ENCODE data around the gene ACSF2.

ACSF2 gene

DNA sequence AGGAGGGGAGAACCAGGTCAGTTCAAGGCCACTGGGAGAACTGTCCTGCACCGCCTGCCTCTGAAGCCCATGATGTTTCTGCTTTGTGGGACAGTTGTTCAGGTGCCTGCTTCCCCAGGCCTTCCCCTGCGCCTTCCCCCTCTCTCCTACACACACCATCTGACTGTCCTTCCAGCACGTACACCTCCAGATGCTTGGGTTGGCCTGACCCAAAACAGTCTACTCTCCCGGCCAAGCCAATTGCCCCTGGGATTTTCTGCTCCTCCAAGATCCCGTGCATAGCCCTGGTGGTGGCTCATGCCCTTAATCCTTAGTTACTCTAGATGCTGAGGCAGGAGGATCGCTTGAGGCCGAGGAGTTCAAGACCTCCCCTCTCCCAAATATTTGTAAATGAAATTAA lies 52.0 kb downstream of the ACSF2 start:
- no peak for DNase-seq (ENCODE audit: low read depth in 2 of 2)

DNA sequence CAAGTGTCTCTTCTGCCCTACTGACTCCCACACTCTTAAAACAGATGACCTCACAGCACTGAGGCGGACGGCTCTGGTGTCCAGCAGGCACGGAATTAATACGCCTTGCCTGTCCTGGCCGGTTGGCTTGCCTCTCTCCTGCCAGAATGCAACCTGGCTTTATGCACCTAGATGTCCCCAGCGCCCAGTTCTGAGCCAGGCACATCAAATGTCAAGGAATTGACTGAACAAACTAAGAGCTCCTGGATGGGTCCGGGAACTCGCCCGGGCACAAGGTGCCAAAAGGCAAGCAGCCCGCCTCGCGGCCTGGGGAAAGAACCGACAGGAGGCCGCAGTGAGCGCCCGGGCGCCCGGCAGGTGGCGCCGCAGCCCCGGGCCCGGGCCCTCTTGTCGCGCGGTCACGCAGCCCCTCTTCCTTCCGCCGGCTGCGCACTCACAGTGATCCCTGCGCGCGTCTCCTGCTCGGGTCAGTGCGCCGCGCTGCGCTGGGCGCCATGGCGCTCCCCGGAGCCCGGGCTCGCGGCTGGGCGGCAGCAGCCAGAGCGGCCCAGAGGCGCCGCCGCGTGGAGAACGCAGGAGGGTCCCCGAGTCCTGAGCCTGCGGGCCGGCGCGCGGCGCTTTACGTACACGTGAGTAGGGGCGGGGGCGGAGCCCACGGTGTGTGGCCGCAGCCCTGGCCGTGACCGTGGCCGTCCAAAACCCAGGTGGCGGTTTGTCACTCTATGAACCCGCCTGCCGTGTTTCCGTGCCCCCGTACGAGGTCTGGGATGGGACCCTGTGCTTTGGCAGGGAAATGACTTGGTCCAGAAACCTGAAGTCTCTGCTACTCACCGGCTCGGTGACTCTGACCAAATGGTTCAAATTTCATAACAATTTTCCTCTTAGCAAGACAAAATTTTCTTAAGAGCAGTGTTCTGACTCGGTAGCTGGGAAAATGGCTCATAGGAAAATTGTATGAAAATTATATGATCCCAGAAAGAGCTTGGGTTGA lies 52.7 kb downstream of the ACSF2 start, which contains the start of gene RSAD1:
Gene RSAD1, plus strand, starts transcription at position 470 of the 991 bp plus-strand sequence. Its CDS starts 25 bp downstream, at position 495.
- peak; percentile 64 to 68 for DNase-seq (ENCODE audit: low read depth in 2 of 2)

DNA sequence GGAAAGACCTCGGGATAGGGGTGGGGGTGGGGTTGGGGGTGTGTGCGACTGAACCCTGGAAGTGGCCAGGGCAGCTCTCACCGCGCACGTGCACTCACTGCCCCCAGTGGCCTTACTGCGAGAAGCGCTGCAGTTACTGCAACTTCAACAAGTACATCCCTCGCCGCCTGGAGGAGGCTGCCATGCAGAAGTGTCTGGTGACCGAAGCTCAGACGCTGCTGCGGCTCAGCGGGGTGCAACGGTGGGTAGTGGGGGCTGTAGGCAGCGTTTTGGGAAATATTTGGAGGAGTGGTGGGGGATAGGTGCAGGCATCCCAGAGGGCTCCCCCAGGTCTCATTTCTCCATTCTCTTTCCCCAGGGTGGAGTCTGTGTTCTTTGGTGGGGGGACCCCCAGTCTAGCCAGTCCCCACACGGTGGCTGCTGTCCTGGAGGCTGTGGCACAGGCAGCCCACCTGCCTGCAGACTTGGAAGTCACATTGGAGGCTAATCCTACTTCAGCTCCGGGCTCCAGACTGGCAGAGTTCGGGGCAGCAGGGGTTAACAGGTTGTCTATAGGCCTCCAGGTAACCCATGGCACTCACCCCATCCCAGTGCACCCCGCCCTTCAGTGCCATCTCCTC lies 53.6 kb downstream of the ACSF2 start:
- DNase-seq (ENCODE audit: low read depth in 2 of 2) = peak; percentile 26 to 51

DNA sequence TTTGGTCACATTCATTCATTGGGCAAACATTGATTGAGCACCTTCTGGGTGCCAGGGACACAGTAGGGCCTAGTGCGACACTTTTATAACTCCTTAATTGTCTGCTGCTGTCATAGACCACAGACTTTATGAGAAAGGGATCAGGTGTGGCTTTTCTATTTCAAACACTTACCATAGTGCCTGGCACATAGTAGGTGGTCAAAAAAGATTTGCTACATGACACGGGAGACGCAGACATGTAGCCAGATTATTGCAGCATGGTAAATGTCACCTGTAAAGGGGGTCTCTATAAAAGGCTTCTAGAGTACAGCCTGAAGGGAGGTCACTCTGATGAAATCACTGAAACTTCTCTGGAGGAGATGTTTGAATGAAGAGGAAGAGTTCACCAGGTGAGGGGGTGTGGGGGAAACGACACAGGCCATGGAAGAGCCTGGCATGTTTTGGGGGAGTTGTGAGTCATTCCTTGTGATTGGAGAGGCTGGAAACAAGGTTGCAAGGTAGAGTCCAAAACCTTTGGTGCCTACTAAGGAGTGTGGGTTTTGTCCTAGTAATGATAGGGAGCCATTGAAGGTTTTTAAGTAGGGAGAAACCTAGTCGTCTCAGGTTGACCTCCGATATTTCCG lies 54.2 kb downstream of the ACSF2 start:
- DNase-seq (ENCODE audit: low read depth in 2 of 2) = no peak

DNA sequence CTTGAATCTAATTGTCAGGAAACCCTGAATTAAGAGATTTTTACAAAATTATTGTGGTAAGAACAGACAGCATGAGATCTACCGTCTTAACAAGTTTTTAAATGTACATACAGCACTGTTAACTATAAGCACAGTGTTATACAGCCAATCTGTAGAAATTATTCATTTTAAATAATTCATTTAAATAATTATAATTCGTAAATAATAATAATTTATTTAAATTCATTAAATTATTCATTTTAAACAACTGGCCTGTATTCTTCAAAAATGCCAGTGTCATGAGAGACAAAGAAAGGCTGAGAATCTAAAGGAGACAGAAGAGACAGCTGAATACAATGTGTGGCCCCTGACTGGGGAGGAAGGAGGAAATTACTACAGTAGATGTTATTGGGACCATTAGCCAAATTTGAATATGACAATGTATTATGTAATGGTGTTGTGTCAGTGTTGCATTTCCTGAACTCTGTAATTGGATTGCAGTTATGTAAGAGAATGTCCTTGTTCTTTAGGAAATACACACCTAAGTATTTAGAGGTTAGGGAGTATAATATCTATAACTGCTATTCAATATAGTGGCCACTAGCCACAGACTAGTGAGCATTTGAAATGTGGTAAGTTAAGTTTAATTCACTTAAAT lies 55.0 kb downstream of the ACSF2 start:
- DNase-seq (ENCODE audit: low read depth in 2 of 2) = no peak

DNA sequence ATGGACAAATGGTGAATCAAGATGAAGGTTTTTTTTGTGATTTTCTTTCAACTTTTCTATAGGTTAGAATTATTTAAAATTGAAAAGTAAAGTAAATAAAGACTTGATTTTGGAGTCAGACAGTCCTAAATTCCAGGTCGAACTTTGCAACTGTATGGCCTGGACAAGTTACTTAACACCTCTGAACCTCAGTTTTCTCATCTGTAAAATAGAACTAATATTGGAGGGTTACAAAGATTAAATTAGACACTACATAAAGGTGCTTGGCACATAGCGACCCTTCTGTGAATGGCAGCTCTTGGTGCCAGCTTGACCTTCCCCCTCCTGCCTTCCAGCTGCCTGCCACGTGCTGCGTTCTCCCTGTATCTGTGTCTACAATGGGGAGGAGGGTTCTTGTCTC lies 55.6 kb downstream of the ACSF2 start:
- no peak for DNase-seq (ENCODE audit: low read depth in 2 of 2)

DNA sequence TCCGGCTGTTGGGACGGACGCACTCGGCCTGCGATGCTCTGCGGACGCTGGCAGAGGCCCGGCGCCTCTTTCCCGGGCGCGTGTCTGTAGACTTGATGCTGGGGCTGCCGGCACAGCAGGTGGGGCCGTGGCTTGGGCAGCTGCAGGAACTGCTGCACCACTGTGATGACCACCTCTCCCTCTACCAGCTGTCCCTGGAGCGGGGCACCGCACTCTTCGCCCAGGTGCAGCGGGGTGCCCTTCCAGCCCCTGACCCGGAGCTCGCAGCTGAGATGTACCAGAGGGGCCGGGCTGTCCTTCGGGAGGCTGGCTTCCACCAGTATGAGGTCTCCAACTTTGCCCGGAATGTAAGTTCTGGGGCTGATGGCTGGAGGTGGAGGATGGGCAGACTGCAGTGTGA lies 56.1 kb downstream of the ACSF2 start:
- no peak for DNase-seq (ENCODE audit: low read depth in 2 of 2)

DNA sequence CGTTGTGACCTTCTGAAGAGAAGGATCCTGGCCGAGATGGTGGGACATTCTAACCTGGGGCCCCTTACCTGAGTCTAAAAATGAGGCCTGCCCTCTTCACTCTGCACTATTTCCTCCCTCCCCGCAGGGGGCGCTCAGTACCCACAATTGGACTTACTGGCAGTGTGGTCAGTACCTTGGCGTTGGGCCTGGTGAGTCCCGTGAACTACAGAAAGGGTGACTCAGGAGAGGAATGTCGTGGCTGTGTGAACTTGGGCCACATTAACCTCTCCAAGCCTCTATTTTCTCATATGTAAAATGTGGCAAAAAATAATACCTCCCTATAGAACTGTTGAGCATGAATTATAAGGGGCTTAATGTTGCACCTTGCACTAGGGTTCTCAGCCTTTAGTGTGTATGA lies 56.5 kb downstream of the ACSF2 start:
- peak; percentile 27 to 28 for DNase-seq (ENCODE audit: low read depth in 2 of 2)

DNA sequence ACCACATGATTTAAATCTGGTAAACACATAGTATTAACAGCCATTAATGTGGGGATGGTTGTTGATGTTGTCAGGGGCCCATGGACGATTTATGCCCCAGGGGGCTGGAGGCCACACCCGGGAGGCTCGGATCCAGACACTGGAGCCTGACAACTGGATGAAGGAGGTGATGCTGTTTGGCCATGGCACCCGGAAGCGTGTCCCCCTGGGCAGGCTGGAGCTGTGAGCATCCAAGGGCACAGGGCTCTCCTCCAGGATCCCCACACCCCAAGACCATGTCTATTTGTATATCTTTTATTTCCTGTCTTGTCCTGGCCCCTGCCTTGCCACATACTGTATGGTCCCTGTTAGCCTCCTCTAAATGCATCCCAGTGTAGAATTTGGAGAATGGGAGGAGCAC lies 57.2 kb downstream of the ACSF2 start:
- DNase-seq (ENCODE audit: low read depth in 2 of 2) = no peak

DNA sequence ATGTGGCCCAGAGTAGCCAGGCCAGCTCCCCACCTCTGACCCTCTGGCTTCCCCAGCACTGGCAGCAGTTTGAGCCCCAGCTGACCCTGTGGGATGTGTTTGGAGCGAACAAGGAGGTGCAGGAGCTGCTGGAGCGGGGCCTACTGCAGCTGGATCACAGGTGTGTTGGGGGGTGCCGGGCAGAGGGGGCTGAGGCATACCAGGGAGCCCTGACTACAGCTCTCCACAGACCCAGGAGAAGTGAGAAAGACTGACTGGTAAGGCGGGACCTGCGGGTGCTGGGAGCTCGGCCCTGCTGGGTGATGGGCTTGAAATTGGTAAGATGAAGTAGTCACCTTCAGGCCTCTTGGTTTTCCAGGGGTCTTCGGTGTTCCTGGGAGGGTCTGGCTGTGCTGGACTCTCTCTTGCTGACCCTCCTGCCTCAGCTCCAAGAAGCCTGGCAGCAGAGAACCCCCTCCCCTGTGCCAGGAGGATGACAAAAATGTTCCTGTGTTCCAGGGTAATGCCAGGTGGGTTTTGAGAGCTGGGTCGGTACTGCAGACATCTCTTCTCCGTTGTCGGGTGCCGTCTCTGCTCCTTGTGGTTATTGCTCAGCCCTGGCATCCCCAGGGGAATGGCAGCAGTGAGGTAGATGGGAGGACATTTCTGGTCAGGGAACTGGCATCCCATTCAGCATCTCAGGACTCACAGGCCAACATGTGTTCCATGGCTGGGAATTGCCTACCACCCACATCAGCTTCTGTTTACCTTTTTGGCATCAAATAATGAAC lies 58.6 kb downstream of the ACSF2 start:
- no peak for DNase-seq (ENCODE audit: low read depth in 2 of 2)

DNA sequence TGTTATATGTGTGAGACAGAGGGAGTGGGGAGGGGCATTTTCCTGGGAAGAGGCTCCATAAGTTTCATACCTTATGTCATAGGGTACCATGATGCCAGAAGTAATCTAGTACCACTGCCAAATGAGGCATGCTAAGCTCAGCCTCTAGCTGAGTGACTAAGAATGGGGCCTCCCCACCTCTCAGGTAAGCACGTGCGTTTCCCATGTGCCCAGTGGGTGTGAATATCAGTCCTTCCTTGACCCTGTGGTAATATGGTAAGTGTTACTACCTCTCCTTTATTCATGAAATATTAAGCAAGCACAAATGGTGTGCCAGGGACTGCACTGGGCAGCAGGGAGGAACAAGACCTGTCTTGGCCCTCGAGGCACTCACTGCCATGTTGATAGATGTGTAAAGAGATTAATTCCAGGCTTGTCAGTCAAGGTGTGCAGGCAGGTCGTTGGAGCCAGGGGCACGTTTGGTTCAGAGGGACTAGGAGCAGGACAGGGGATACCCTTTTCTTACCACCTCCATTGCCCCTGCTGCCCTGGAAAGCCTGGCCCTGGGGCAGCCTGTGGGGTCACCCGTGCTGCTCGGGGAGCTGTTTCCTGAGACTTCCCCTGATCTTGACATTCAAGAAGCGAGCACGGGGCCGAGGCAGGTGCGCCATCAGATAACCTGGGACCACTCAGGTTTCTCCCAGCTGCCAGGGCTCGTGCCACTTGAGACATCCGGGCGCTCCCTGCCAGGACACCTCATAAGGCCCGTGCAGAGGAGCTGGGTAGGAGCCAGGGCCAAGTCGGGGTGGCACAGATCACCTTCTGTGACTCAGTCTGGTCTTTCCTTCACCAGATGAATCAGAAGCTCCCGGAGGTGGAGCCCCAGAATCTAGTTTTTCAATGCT lies 61.4 kb downstream of the ACSF2 start:
- no peak for DNase-seq (ENCODE audit: low read depth in 2 of 2)

DNA sequence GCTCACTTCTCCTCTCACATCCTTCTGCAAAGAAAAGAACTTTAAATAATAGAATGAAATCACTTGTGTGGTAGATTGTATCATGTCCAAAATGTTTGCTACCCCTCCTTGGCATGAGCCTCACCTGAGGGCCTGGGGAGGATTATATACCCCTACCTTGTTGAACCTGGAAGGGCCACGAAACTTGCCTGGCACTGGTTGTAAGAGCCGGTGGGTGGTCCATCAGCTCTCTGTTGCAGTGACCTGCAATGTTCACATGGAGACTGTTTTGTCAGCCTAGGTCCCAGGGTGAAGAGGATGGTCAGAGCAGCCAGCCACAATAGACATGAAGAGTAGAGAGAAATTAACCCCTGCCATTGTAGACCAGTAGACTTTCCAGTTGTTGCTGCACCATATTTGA lies 62.9 kb downstream of the ACSF2 start:
- no peak for DNase-seq (ENCODE audit: low read depth in 2 of 2)

DNA sequence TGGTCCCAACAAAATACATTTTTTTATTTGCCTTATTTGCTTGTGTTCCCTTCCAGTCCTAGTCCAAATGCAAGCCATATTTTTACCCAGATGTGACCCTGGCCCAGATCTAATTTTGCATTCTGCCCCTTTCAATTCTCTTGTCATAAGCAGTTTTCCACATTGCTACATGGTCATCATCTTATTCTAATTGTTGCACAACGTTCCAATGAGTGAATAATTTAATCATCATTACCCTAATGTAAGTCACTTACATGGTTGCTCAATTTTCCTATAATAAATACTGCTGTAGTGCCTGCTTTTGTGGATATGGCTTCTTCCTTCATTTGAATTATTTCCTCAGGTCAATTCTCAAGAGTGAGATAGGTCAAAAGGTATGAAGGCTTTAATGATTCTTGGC lies 65.5 kb downstream of the ACSF2 start:
- no peak for DNase-seq (ENCODE audit: low read depth in 2 of 2)

DNA sequence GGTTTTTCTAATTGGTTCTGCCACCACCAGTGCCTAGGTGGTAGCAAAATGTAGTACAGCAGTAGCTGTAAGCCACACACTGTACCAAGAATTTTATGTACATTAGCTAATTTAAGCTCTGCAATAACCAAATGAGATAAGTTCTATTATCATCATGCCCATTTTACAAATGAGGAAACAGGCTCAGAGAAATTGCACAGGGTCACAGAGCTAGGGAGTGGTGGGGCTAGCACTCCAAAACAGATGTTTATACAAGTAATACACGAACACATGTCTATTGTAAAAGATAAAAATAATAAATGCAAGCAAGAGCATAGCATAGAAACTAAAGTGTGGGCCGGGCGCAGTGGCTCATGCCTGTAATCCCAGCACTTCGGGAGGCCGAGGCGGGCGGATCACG lies 66.2 kb downstream of the ACSF2 start:
- DNase-seq (ENCODE audit: low read depth in 2 of 2) = no peak

DNA sequence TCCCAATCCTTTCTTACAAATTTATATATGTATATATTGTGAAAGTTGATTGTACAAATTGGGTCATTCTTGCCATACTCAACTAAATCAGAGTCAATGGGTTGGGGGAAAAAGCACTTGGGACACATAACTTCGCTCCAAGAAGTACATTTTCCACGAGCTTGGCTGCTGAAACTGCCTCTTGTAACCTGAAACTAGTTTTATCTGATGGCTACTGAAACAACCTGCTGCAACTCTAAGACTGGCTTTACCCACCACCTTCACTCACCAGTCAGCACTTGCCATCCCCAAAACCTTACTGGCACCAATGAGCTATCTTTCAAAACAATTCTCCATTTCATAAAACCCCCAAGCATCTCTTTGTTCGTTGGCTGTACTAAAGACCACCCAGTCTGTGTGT lies 67.7 kb downstream of the ACSF2 start:
- no peak for DNase-seq (ENCODE audit: low read depth in 2 of 2)

DNA sequence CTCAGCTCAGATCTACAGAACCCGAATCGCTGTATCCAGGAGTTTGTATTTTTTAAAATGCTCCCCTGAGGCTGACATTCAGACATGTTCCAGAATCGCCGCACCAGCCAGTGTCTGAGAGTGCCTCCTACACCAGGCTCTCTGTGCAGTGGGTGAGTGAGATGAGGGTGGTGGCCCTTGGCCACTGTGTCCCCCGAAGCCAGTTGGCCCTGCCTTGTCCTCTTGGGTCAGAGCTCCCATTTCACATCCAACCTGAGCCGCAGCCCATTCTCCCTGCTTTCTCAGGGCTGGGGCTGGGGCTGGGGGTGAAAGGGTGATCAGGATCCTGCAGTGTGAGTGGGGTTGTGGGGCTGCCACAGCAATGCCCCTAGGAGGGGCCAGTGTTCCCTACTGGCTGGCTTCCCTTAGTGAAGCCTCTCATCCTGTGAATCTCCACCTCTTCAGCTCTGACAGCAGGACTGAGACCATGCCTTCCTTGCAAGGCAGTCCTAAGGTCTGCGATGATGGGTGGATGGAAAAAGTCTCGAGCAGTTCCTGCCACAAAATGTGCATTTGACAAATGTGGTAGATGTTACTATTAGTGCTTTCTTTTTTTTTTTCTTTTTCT lies 69.3 kb downstream of the ACSF2 start:
- no peak for DNase-seq (ENCODE audit: low read depth in 2 of 2)

DNA sequence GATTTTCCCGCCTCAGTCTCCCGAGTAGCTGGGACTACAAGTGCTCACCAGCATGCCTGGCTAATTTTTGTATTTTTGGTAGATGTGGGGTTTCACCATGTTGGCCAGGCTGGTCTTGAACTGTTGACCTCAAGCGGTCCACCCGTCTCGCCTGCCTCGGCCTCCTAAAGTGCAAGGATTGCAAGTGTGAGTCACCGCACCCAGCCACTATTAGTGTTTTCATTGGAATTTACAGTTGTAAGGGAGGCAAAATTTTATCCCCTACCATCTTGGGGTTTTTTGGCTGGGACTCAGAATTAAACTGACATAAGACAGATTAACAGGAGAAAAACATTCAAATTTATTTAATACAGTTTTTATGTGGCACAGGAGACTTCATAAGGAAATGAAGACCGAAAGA lies 69.9 kb downstream of the ACSF2 start:
- DNase-seq (ENCODE audit: low read depth in 2 of 2) = no peak

DNA sequence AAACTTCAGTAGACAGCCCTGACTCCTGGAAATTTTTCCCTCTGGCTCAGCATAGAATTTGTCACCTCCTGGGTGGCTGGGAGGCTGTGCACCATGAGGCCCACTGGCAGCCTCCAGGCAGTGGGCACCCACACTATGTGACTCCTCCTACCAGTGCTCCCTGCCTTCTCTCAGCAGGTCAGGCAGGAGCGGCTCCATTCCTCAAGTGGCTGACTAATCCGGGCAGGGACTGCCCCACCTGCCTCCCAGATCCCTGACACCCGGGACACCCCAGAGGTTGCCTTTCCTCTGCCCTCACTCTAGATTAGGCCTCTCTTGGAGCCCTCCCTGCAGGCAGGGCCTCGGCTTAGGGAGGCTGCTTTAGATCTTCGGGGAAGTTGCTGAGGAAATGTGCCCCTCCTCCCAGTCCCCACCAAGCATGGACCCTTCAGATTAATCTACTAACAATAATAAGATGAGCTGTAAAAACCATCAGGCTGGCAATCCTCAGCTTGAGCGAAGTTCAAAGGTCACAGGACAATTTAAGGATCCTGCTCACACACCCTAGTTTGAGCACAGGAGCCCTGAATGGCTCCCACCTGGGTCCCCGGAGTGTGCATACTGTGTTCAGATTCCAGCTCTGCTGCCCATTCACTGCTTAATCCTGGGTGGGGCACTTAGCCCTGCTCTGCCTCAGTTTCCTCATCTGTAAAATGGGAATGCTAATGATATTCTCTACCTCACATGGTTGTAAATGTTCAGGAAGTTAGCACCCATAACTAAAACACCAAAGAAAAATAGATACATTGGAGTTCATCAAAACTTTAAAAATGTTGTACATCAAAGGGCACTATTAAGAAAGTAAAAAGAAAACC lies 72.2 kb downstream of the ACSF2 start:
- DNase-seq (ENCODE audit: low read depth in 2 of 2) = no peak

DNA sequence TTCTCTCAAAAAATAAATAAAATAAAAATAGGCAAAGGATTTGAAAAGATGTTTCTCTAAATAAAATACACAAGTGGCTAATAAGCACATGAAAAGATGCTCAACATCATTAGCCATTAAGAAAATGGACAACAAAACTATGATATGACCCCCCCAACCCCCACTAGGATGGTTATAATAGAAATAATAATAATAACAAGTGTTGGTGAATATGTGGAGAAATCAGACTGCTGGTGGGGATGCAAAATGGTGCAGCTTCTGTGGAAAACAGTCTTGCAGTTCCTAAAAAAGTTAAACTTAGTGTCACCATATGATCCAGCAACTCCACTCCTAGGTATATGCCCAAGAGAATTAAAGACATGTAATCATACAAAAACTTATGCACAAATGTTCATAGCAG lies 73.3 kb downstream of the ACSF2 start:
- no peak for DNase-seq (ENCODE audit: low read depth in 2 of 2)

Data from stimulated activated CD8-positive, alpha-beta memory T cell treated with anti-CD3 and anti-CD28 coated beads, Interleukin-15, amount 100 ng/mL, for 4 hours (primary cell).